GM12872 (cell line): ENCODE results near the gene ARHGAP35.
A peak's percentile ranks its signal among the peaks of the same experiment; 100 is the strongest.

Experiments used
- CTCF ChIP-seq: IDR thresholded peaks from 3 replicates; pipeline ENCODE4 v1.5.1; 2011; ENCODE audit warnings: low read depth, mild to moderate bottlenecking, low read length, moderate library complexity; ENCODE audit not compliant: insufficient read depth

ARHGAP35 gene

GRCh38 chr19:46848389-46848788 lies 12.4 kb upstream of the ARHGAP35 start:
- TF ChIP-seq CTCF, result no peak

- TF ChIP-seq CTCF, result no peak
These were observed 11.2 kb upstream of the ARHGAP35 start for GRCh38 chr19:46849610-46850009.

- no peak for TF ChIP-seq CTCF
These were observed 10.3 kb upstream of the ARHGAP35 start, which contains the start of gene AP2S1 for GRCh38 chr19:46850228-46851203. Gene AP2S1 (minus strand): TSS chr19:46850846. CDS start chr19:46850766, 80 bp downstream.

DNA sequence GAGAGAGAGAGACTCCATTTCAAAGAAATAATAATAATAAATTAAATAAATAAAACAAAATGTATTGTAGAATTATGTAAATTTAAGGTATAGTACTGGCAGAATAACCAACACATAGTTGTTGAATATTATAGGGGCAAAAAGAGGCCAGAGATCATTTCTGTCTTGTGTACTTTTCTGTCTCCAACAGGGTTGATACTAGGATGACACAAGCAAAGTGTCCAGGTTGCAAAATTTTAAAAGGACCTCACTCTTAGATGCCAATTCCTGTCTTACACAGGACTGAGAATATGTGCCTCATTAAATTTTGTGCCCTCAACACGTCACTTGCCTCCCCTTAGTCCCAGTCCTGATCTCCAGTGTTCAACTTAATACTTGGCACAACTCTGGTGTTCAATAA lies 8.0 kb upstream of the ARHGAP35 start:
- TF ChIP-seq CTCF, result no peak

- peak; percentile 78 for TF ChIP-seq CTCF
These were observed 4.5 kb upstream of the ARHGAP35 start for GRCh38 chr19:46856062-46857022.

DNA sequence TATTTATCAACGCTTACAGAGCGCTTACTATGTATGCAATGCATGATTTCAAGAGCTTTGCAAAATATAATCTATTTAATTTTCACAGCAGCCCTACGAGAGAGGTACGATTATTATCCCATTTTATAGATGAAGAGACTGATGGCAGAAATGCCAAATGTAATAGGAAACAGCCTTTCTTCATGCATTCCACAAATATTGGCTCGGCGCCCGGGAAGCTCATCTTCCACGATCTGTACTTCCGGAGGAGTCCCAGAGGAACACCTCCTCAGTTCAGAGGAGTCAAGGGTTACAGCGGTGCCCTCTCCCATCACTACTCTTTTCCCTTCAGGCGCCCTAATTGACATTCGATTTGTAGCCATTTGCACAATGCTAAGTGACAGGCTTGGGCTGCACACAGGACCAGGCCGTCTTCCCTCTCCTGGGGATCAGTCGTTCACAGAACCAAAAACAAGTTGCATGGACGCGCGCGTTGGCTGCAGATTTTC lies 1.1 kb upstream of the ARHGAP35 start:
- TF ChIP-seq CTCF, result no peak
